ENCODE data around the gene PLEKHA7.

DNA sequence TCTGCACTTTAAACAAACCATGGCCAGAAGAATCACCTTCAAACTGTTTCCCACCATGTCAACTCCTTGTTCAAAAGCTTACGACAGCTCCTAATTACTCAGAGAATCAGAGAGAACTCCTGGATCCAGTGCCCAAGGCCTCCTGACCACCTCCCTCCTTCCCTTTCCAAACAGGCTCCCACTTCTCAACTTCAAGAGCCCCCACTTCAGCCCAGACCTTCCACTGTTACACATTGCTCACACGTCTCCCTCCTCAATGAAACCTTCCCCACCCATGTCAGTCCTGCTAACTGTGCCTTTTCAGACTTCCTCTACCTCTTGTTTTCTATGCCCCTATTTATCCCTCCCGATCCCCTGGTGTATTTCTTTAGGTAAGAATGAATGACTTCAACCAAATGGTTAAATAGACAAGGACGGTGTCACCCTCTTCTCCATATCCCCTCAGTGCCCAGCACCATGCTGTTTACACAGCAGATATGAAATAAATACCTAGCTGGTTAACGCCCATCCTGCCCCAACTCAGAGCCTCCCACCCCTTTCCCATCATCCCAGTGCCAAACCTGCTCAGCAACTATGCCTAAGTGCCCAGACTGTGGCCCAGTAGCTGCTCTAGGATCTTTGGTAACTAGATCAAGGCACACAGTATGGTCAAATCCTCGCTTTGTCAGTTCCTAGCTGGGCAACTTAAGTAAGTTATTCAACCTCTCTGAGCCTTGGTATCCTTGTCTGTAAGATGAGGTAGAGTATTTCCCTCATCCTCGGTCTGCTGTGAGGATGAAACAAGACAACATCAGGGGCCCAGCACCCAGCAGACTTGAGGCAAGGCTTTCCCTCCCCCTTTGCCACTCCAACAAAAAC lies 36.8 kb downstream of the PLEKHA7 start:
- TF ChIP-seq, protein P1, sequence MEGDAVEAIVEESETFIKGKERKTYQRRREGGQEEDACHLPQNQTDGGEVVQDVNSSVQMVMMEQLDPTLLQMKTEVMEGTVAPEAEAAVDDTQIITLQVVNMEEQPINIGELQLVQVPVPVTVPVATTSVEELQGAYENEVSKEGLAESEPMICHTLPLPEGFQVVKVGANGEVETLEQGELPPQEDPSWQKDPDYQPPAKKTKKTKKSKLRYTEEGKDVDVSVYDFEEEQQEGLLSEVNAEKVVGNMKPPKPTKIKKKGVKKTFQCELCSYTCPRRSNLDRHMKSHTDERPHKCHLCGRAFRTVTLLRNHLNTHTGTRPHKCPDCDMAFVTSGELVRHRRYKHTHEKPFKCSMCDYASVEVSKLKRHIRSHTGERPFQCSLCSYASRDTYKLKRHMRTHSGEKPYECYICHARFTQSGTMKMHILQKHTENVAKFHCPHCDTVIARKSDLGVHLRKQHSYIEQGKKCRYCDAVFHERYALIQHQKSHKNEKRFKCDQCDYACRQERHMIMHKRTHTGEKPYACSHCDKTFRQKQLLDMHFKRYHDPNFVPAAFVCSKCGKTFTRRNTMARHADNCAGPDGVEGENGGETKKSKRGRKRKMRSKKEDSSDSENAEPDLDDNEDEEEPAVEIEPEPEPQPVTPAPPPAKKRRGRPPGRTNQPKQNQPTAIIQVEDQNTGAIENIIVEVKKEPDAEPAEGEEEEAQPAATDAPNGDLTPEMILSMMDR (CRISPR knock-in tag; IDR thresholded peaks at IDR 0.05) = no peak
- TF ChIP-seq EZH2 (conservative IDR thresholded peaks at IDR 0.05; ENCODE audit: low read depth, low read length) (no peak), PAX8 (CRISPR knock-in tag; IDR thresholded peaks at IDR 0.05; ENCODE audit: borderline replicate concordance) (no peak), TARDBP (CRISPR knock-in tag; IDR thresholded peaks at IDR 0.05) (no peak), POLR2A (IDR thresholded peaks at IDR 0.05; ENCODE audit: insufficient read depth in 1 of 2, low read depth in 2 of 2, low read length in 2 of 2) (no peak), ZNF629 (CRISPR knock-in tag; conservative IDR thresholded peaks at IDR 0.05) (no peak), ZNF263 (CRISPR knock-in tag; IDR thresholded peaks at IDR 0.05) (no peak), KDM5B (CRISPR knock-in tag; IDR thresholded peaks at IDR 0.05; ENCODE audit: borderline replicate concordance) (no peak), ZBTB1 (CRISPR knock-in tag; IDR thresholded peaks at IDR 0.05; ENCODE audit: borderline replicate concordance) (no peak)
- TF ChIP-seq, protein P2, sequence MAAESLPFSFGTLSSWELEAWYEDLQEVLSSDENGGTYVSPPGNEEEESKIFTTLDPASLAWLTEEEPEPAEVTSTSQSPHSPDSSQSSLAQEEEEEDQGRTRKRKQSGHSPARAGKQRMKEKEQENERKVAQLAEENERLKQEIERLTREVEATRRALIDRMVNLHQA (CRISPR knock-in tag; IDR thresholded peaks at IDR 0.05) = no peak
